HepG2 (cell line): ENCODE measurements around the gene ASMT. TPM values are rescaled to one million over a fixed set of nuclear protein-coding genes. Genes with fewer than 3 reads are reported as not detected.

ENCODE experiments used
- CERS6 ChIP-seq: sonication (generic); formaldehyde crosslinking; IDR thresholded peaks from 2 replicates; pipeline ENCODE4 v1.5.0; 2020; ENCODE audit warnings: missing genetic modification reagents
- EZH2 ChIP-seq: conservative IDR thresholded peaks from 2 replicates; pipeline ENCODE4 v1.6.1; 2012; ENCODE audit warnings: mild to moderate bottlenecking, low read depth, low read length, moderate library complexity
- GMEB2 ChIP-seq: IDR thresholded peaks from 2 replicates; pipeline ENCODE4 v1.6.1; 2016; ENCODE audit warnings: missing biosample characterization, missing genetic modification reagents, low read depth
- SMAD1 ChIP-seq: sonication (generic); formaldehyde crosslinking; IDR thresholded peaks from 2 replicates; pipeline ENCODE4 v1.4.0; 2020; ENCODE audit warnings: missing genetic modification reagents, low read depth, mild to moderate bottlenecking, borderline replicate concordance
- SP1 ChIP-seq, 2 experiments: fragments of 450-650 bp in 1 of 2; sonication (generic) in 1 of 2; formaldehyde crosslinking in 1 of 2; IDR thresholded peaks; 2 replicates each; pipeline versions ENCODE4 v1.4.0 to v1.6.1; 2016 to 2020; ENCODE audit warnings: missing genetic modification reagents in 1 of 2
- STAG1 ChIP-seq: sonication (generic); formaldehyde crosslinking; IDR thresholded peaks from 2 replicates; pipeline ENCODE4 v1.4.0; 2020; ENCODE audit warnings: missing genetic modification reagents
- THAP11 ChIP-seq: IDR thresholded peaks from 2 replicates; pipeline ENCODE4 v1.6.1; 2016; ENCODE audit warnings: missing biosample characterization, missing genetic modification reagents
- ZBTB34 ChIP-seq: sonication (generic); formaldehyde crosslinking; IDR thresholded peaks from 2 replicates; pipeline ENCODE4 v1.8.0; 2022; ENCODE audit warnings: mild to moderate bottlenecking, missing genetic modification reagents
- polyA plus RNA-seq, 8 experiments: library from polyadenylated mRNA; depleted of rRNA in 3 of 8; stranded (reverse) in 7 of 8; unstranded in 1 of 8; fragments of >200 nt; fragmentation: Illumina TruSeq in 4 of 8; extraction: Trizol in 4 of 8; gene quantifications; 2 replicates each; pipeline versions ENCODE4 v1.2.1 to v1.2.3, GENCODE V29; 2011 to 2016; ENCODE audit warnings: low read depth in 4 of 8, missing spikeins in 1 of 8, mixed read lengths in 1 of 8; ENCODE audit not compliant: insufficient read depth in 1 of 8
- total RNA-seq, 5 experiments: library from RNA; depleted of rRNA; stranded (reverse); fragments of >200 nt; fragmentation: Illumina TruSeq; extraction: Trizol; gene quantifications; 2 replicates each; pipeline ENCODE4 v1.2.3, GENCODE V29; 2016; ENCODE audit warnings: low read depth in 1 of 5
- TF ChIP-seq, protein P1 (sequence below), 2 experiments: sonication (generic) in 1 of 2; formaldehyde crosslinking in 1 of 2; IDR thresholded peaks; 2 replicates each; pipeline versions ENCODE4 v1.4.0 to v1.6.1; 2016 to 2020; ENCODE audit warnings: borderline replicate concordance in 1 of 2, low read depth in 1 of 2, mild to moderate bottlenecking in 1 of 2, missing genetic modification reagents in 1 of 2
- TF ChIP-seq, protein P2 (sequence below), 2 experiments: sonication (generic) in 1 of 2; formaldehyde crosslinking in 1 of 2; IDR thresholded peaks; 2 replicates each; pipeline versions ENCODE4 v1.6.1 to v1.9.0; 2014 to 2022; ENCODE audit warnings: antibody characterized with exemption in 1 of 2, borderline replicate concordance in 1 of 2, inconsistent platforms in 1 of 2, low read depth in 1 of 2, missing genetic modification reagents in 1 of 2

The ASMT gene
- total and polyA plus RNA-seq, 2 of the 13 experiments (the other 11 are each of a cell fraction or from before 2014, with no cell fraction given), result 0.04 TPM; not detected in 1

DNA sequence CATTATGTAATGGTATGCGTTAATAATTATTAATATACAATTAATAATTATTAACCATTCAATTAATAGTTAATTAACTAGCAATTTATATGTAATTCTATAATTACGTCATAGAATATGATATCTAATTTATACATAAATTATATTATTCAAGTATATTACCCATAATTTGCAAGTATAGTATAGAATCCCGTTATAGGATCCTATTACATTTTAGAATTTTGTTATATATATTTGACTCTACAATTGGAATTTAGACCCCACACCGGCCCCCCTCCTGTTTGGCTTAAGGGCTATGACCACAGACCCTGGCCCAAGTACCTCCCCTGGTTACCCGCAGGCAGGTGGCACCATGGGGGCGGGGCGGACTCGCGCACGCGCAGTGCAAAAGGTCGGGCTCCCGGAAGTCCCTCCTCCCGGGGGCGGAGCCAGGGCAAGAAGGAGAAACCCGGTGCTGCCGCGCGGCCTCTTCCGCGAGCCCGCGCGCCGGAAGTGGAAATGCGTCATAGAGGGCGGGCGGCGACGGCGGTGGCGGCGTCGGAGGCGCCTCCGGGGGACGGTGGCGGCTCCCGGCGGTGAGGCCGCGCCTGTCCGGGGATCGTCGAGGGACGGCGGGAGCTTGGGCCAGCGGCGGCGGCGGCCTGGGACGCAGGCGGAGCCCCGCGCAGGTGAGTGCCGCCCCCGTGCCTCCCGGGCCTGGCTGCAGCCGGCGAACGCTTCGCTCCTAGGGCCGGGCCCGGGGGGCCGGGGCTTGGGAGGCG, 23.6 kb upstream of the ASMT start, which contains the start of gene AKAP17A (continued):
- TF ChIP-seq GMEB2 (CRISPR knock-in tag), result peak; percentile 62; the same call in 1 of the 2 replicates
- no peak for TF ChIP-seq CERS6 (CRISPR knock-in tag)
- no peak for TF ChIP-seq ZBTB34
- no peak for TF ChIP-seq SMAD1
- no peak for TF ChIP-seq STAG1 (CRISPR knock-in tag)
- TF ChIP-seq, protein P1, sequence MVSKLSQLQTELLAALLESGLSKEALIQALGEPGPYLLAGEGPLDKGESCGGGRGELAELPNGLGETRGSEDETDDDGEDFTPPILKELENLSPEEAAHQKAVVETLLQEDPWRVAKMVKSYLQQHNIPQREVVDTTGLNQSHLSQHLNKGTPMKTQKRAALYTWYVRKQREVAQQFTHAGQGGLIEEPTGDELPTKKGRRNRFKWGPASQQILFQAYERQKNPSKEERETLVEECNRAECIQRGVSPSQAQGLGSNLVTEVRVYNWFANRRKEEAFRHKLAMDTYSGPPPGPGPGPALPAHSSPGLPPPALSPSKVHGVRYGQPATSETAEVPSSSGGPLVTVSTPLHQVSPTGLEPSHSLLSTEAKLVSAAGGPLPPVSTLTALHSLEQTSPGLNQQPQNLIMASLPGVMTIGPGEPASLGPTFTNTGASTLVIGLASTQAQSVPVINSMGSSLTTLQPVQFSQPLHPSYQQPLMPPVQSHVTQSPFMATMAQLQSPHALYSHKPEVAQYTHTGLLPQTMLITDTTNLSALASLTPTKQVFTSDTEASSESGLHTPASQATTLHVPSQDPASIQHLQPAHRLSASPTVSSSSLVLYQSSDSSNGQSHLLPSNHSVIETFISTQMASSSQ (IDR thresholded peaks at IDR 0.05; ENCODE audit: low read depth), result no peak
- TF ChIP-seq, protein P1 (CRISPR knock-in tag; IDR thresholded peaks at IDR 0.05; ENCODE audit: borderline replicate concordance), result 0 out of 2 replicates have a peak, but pooled peaks have one; percentile 18
- TF ChIP-seq THAP11 (CRISPR knock-in tag), result peak; percentile 92
- TF ChIP-seq SP1 (IDR thresholded peaks at IDR 0.05), result no peak
- peak; percentile 84 for TF ChIP-seq SP1 (CRISPR knock-in tag; IDR thresholded peaks at IDR 0.05)
- no peak for TF ChIP-seq EZH2
- TF ChIP-seq, protein P2, sequence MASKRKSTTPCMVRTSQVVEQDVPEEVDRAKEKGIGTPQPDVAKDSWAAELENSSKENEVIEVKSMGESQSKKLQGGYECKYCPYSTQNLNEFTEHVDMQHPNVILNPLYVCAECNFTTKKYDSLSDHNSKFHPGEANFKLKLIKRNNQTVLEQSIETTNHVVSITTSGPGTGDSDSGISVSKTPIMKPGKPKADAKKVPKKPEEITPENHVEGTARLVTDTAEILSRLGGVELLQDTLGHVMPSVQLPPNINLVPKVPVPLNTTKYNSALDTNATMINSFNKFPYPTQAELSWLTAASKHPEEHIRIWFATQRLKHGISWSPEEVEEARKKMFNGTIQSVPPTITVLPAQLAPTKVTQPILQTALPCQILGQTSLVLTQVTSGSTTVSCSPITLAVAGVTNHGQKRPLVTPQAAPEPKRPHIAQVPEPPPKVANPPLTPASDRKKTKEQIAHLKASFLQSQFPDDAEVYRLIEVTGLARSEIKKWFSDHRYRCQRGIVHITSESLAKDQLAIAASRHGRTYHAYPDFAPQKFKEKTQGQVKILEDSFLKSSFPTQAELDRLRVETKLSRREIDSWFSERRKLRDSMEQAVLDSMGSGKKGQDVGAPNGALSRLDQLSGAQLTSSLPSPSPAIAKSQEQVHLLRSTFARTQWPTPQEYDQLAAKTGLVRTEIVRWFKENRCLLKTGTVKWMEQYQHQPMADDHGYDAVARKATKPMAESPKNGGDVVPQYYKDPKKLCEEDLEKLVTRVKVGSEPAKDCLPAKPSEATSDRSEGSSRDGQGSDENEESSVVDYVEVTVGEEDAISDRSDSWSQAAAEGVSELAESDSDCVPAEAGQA (IDR thresholded peaks at IDR 0.05; ENCODE audit: low read depth), result peak; percentile 66; the same call in 1 of the 2 replicates
- TF ChIP-seq, protein P2 (CRISPR knock-in tag; IDR thresholded peaks at IDR 0.05; ENCODE audit: borderline replicate concordance), result no peak
